IMR-90 (cell line): ENCODE data around the gene CNTFR. TPM values are rescaled to one million over a fixed set of nuclear protein-coding genes. Genes with fewer than 3 reads are reported as not detected.

Experiments
- ATAC-seq: fragments of 200-7000 bp; cut with Tn5 transposase; 2 replicates; pipeline ENCODE4 v1.9.1; 2020; ENCODE audit warnings: low read depth, mild to moderate bottlenecking, moderate library complexity
- BruUV-seq: library from RNA; stranded (reverse); fragments of 400-500 nt; replicated peaks from 2 replicates; lab custom pipeline; 2021; lab: Mats Ljungman, UMichigan
- CTCF ChIA-PET: fragments of 300-600 bp; formaldehyde crosslinking; extraction: SDS; loops from one replicate; lab custom pipeline; 2021; ENCODE audit warnings: antibody characterized with exemption; lab: Yijun Ruan, JAX
- POLR2A ChIA-PET: fragments of 300-600 bp; sonication (Branson Sonifier 250); formaldehyde crosslinking; loops from one replicate; lab custom pipeline; 2022; ENCODE audit warnings: antibody characterized with exemption; ENCODE audit not compliant: unreplicated experiment; lab: Charles Lee
- DNase-seq: peaks from one replicate; pipeline ENCODE4 v3.0.0; 2013
- H2AFZ ChIP-seq: replicated peaks from 2 replicates; pipeline ENCODE3; 2013; ENCODE audit warnings: low read length, mild to moderate bottlenecking; ENCODE audit not compliant: poor library complexity
- H2AK5ac ChIP-seq: 2 replicates; pipeline ENCODE4 v1.6.1; 2013; ENCODE audit warnings: low read depth, low read length, inconsistent platforms
- H2AK9ac ChIP-seq: replicated peaks from 2 replicates; pipeline ENCODE3; 2013; ENCODE audit warnings: mild to moderate bottlenecking, low read depth, low read length, moderate library complexity; ENCODE audit not compliant: poor library complexity
- H2BK120ac ChIP-seq: 2 replicates; pipeline ENCODE4 v1.6.1; 2013; ENCODE audit warnings: low read depth, low read length, inconsistent platforms
- H2BK15ac ChIP-seq: 3 replicates; pipeline ENCODE4 v1.6.1; 2013; ENCODE audit warnings: low read depth, low read length, inconsistent platforms
- H2BK20ac ChIP-seq: 2 replicates; pipeline ENCODE4 v1.6.1; 2013; ENCODE audit warnings: low read depth, mild to moderate bottlenecking, inconsistent platforms, low read length, moderate library complexity
- H2BK5ac ChIP-seq: 2 replicates; pipeline ENCODE4 v1.6.1; 2013; ENCODE audit warnings: mild to moderate bottlenecking, low read depth, low read length, inconsistent platforms; ENCODE audit not compliant: poor library complexity, severe bottlenecking
- H3K14ac ChIP-seq: replicated peaks from 2 replicates; pipeline ENCODE4 v1.6.1; 2013; ENCODE audit warnings: low read depth, low read length, inconsistent platforms
- H3K18ac ChIP-seq: 2 replicates; pipeline ENCODE4 v1.6.1; 2013; ENCODE audit warnings: low read depth, low read length, control low read depth
- H3K23ac ChIP-seq: 2 replicates; pipeline ENCODE4 v1.6.1; 2013; ENCODE audit warnings: low read depth, low read length, inconsistent platforms
- H3K27ac ChIP-seq: 2 replicates; pipeline ENCODE4 v1.5.1; 2013; ENCODE audit warnings: mild to moderate bottlenecking, control low read depth, low read length; ENCODE audit not compliant: insufficient read depth
- H3K27me3 ChIP-seq: 2 replicates; pipeline ENCODE4 v1.6.1; 2013; ENCODE audit warnings: low read length; ENCODE audit not compliant: control insufficient read depth, insufficient read depth
- H3K36me3 ChIP-seq: 2 replicates; pipeline ENCODE4 v1.6.1; 2013; ENCODE audit warnings: low read length, mixed read lengths; ENCODE audit not compliant: control insufficient read depth, insufficient read depth
- H3K4ac ChIP-seq: 2 replicates; pipeline ENCODE4 v1.6.1; 2013; ENCODE audit warnings: low read depth, low read length, inconsistent platforms
- H3K4me1 ChIP-seq: 2 replicates; pipeline ENCODE4 v1.6.1; 2013; ENCODE audit warnings: low read length, mixed read lengths; ENCODE audit not compliant: control insufficient read depth, insufficient read depth
- H3K4me2 ChIP-seq: 2 replicates; pipeline ENCODE4 v1.6.1; 2013; ENCODE audit warnings: low read depth, mild to moderate bottlenecking, control low read depth, low read length, moderate library complexity
- H3K4me3 ChIP-seq: 2 replicates; pipeline ENCODE4 v1.5.1; 2013; ENCODE audit warnings: low read depth, mild to moderate bottlenecking, control low read depth, low read length, moderate library complexity; ENCODE audit not compliant: insufficient read depth
- H3K56ac ChIP-seq: 2 replicates; pipeline ENCODE4 v1.6.1; 2013; ENCODE audit warnings: low read length, inconsistent platforms; ENCODE audit not compliant: insufficient read depth; ENCODE audit errors: extremely low read depth
- H3K79me1 ChIP-seq, 2 experiments: 2 replicates each; pipeline ENCODE4 v1.6.1; 2013; ENCODE audit warnings: low read length in 2 of 2, inconsistent platforms in 1 of 2, low read depth in 1 of 2
- H3K9ac ChIP-seq: 2 replicates; pipeline ENCODE4 v1.6.1; 2013; ENCODE audit warnings: low read depth, low read length, control low read depth
- H3K9me1 ChIP-seq: 2 replicates; pipeline ENCODE4 v1.6.1; 2013; ENCODE audit warnings: low read length, inconsistent platforms; ENCODE audit not compliant: insufficient read depth
- H3K9me3 ChIP-seq: 2 replicates; pipeline ENCODE4 v1.6.1; 2013; ENCODE audit warnings: low read length; ENCODE audit not compliant: control insufficient read depth, insufficient read depth
- H4K20me1 ChIP-seq: 2 replicates; pipeline ENCODE4 v1.6.1; 2013; ENCODE audit warnings: low read length, inconsistent platforms; ENCODE audit not compliant: insufficient read depth
- H4K5ac ChIP-seq: 2 replicates; pipeline ENCODE4 v1.6.1; 2013; ENCODE audit warnings: mild to moderate bottlenecking, low read depth, low read length, control low read depth
- H4K8ac ChIP-seq, 2 experiments: 2 replicates each; pipeline ENCODE4 v1.6.1; 2013; ENCODE audit warnings: low read depth in 2 of 2, low read length in 2 of 2, control low read depth in 1 of 2, inconsistent platforms in 1 of 2
- H4K91ac ChIP-seq: 2 replicates; pipeline ENCODE4 v1.6.1; 2013; ENCODE audit warnings: low read depth, low read length, inconsistent platforms; ENCODE audit not compliant: insufficient read depth
- BHLHE40 ChIP-seq: fragments of 150-350 bp; IDR thresholded peaks from 2 replicates; pipeline ENCODE4 v1.6.1; 2016; ENCODE audit warnings: mild to moderate bottlenecking, low read depth, low read length
- CEBPB ChIP-seq: IDR thresholded peaks from 2 replicates; pipeline ENCODE4 v1.6.1; 2012; ENCODE audit warnings: low read depth, low read length, improper control_type of control experiment
- CHD1 ChIP-seq: IDR thresholded peaks from 2 replicates; pipeline ENCODE4 v1.6.1; 2012; ENCODE audit warnings: low read depth, low read length, improper control_type of control experiment
- FOS ChIP-seq: fragments of 150-350 bp; IDR thresholded peaks from 2 replicates; pipeline ENCODE4 v1.6.1; 2016; ENCODE audit warnings: low read depth, low read length
- MAFK ChIP-seq: IDR thresholded peaks from 2 replicates; pipeline ENCODE4 v1.6.1; 2012; ENCODE audit warnings: low read depth, low read length, improper control_type of control experiment
- MAZ ChIP-seq: IDR thresholded peaks from 2 replicates; pipeline ENCODE4 v1.6.1; 2012; ENCODE audit warnings: low read depth, mild to moderate bottlenecking, low read length, improper control_type of control experiment, moderate library complexity, borderline replicate concordance
- MXI1 ChIP-seq: IDR thresholded peaks from 2 replicates; pipeline ENCODE4 v1.6.1; 2012; ENCODE audit warnings: low read depth, mild to moderate bottlenecking, low read length, moderate library complexity, borderline replicate concordance
- NFE2L2 ChIP-seq: fragments of 150-350 bp; IDR thresholded peaks from 2 replicates; pipeline ENCODE4 v1.6.1; 2016; ENCODE audit warnings: low read depth, mild to moderate bottlenecking, low read length
- POLR2A ChIP-seq: IDR thresholded peaks from 2 replicates; pipeline ENCODE4 v1.6.1; 2012; ENCODE audit warnings: mild to moderate bottlenecking, low read depth, low read length
- RCOR1 ChIP-seq: IDR thresholded peaks from 2 replicates; pipeline ENCODE4 v1.6.1; 2012; ENCODE audit warnings: mild to moderate bottlenecking, low read length, improper control_type of control experiment; ENCODE audit not compliant: insufficient replicate concordance
- RFX5 ChIP-seq: IDR thresholded peaks from 2 replicates; pipeline ENCODE4 v1.8.0; 2012; ENCODE audit warnings: low read depth, mild to moderate bottlenecking, low read length, moderate library complexity
- SMC3 ChIP-seq: fragments of 150-350 bp; IDR thresholded peaks from 2 replicates; pipeline ENCODE4 v1.6.1; 2016; ENCODE audit warnings: low read depth, mild to moderate bottlenecking, antibody characterized with exemption, low read length, moderate library complexity
- WGBS, 2 experiments: methylation state at CpG; one replicate each; pipeline versions ENCODE4 v1.1.5 to v1.1.7; 2013; ENCODE audit warnings: missing lambda C conversion rate in 2 of 2; ENCODE audit not compliant: insufficient read length in 1 of 2; ENCODE audit errors: extremely low coverage in 2 of 2; 5-methylcytosine and 5-hydroxymethylcytosine counted together
- dilution Hi-C: fragments of 300-500 bp; cut with HindIII; formaldehyde crosslinking; loops from one replicate; pipeline ENCODE4 v1.14.3; 2018; ENCODE audit warnings: low sequenced_read_pairs; ENCODE audit not compliant: unreplicated experiment
- in situ Hi-C: fragments of 300-500 bp; cut with MboI; formaldehyde crosslinking; loops from 3 replicates; pipeline ENCODE4 v1.14.3; 2019; ENCODE audit warnings: low sequenced_read_pairs, inconsistent platforms, mixed read lengths
- intact Hi-C: fragments of 100-400 bp; cut with micrococcal nuclease; formaldehyde crosslinking; loops from 2 replicates; pipeline ENCODE4 v1.10.0; 2022
- polyA plus RNA-seq, 3 experiments: library from polyadenylated mRNA; depleted of rRNA; stranded (reverse); fragments of >200 nt; gene quantifications; 2 replicates each; pipeline ENCODE4 v1.2.3, GENCODE V29; 2012; ENCODE audit warnings: low replicate concordance in 1 of 3
- total RNA-seq: library from RNA; depleted of rRNA; stranded (reverse); fragments of >200 nt; gene quantifications from 2 replicates; pipeline ENCODE4 v1.2.3, GENCODE V29; 2012
- TF ChIP-seq, protein P1 (sequence below): fragments of 150-350 bp; IDR thresholded peaks from 2 replicates; pipeline ENCODE4 v1.6.1; 2016; ENCODE audit warnings: low read depth, mild to moderate bottlenecking, low read length, moderate library complexity, borderline replicate concordance
- TF ChIP-seq, protein P2 (sequence below): conservative IDR thresholded peaks from 2 replicates; pipeline ENCODE4 v1.5.1; 2012; ENCODE audit warnings: mild to moderate bottlenecking, low read depth, low read length, improper control_type of control experiment
- TF ChIP-seq, protein P3 (sequence below): fragments of 150-350 bp; IDR thresholded peaks from 2 replicates; pipeline ENCODE4 v1.6.1; 2017; ENCODE audit warnings: mild to moderate bottlenecking, antibody characterized with exemption, low read length, low read depth

The CNTFR gene
- total and polyA plus RNA-seq, 2 of the 4 experiments (the other 2 are of a cell fraction): not detected

DNA sequence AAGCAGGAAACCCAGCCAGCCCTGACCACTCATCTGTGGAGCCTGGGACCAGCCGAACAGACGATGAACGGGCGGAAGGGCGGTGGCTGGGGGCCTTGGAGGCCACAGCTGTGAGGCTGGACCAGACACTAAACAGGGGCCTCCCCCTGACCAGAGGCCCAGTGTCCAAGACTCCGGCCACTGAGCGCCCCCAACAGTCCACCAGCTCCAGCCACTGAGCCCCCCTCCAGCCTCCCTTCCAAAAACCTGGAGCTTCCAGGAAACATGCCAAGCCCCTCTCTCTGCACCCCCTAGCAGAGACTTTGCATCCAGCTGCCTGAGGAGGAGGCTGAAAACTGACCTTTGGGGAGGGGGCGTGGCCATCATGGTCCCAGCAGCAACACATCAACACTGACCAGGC, 23.2 kb downstream of the CNTFR start:
- Histone ChIP-seq H3K4me1 (no peaks in the 10 kb centered on the region), H3K18ac (no peak overlapping the region), H3K9me3 (peaks cover 3% of the 10 kb centered on the region; the same call in 1 of the 2 replicates), H2BK20ac (no peak overlapping the region), H3K36me3 (no peaks in the 10 kb centered on the region), H2AFZ (no peak overlapping the region), H2AK9ac (no peak overlapping the region), H3K27ac (no peak overlapping the region), H2BK15ac (no peak overlapping the region), H3K27me3 (peaks cover 77% of the 10 kb centered on the region), H3K4me2 (no peak overlapping the region), H3K23ac (no peak overlapping the region), H4K20me1 (no peaks in the 10 kb centered on the region), H3K56ac (no peak overlapping the region), H4K91ac (no peak overlapping the region), H3K4me3 (no peak overlapping the region), H3K9ac (no peak overlapping the region), H4K5ac (no peak overlapping the region), H4K8ac (no peak overlapping the region), H3K4ac (no peak overlapping the region), H2BK5ac (no peak overlapping the region), H2BK120ac (no peak overlapping the region), H3K79me1 (no peaks in the 10 kb centered on the region), H3K14ac (no peak overlapping the region), H2AK5ac (no peak overlapping the region), H3K9me1 (no peaks in the 10 kb centered on the region)
- 60% methylated on average over 3 of the region's 8 CpGs; no CpG with 5 or more reads in 1 of the 2 experiments for WGBS, 2 experiments
- no TSS peak for BruUV-seq
- in situ Hi-C loops (no loop called here), intact Hi-C loops (no loop called here), dilution Hi-C loops (no loop called here)
- ATAC-seq: no peak
- POLR2A ChIA-PET: no interaction called here
- DNase-seq: no peak
- CTCF ChIA-PET: interaction anchor here (0.9 kb wide), 1 partner anchor 25 kb away, joined by 3 read pairs; no protein-coding TSS in a partner anchor
- no peak for TF ChIP-seq BHLHE40
- TF ChIP-seq MAZ: no peak
- TF ChIP-seq, protein P1, sequence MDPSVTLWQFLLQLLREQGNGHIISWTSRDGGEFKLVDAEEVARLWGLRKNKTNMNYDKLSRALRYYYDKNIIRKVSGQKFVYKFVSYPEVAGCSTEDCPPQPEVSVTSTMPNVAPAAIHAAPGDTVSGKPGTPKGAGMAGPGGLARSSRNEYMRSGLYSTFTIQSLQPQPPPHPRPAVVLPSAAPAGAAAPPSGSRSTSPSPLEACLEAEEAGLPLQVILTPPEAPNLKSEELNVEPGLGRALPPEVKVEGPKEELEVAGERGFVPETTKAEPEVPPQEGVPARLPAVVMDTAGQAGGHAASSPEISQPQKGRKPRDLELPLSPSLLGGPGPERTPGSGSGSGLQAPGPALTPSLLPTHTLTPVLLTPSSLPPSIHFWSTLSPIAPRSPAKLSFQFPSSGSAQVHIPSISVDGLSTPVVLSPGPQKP: no peak
- no peak for TF ChIP-seq MAFK
- TF ChIP-seq SMC3: no peak
- TF ChIP-seq CEBPB: no peak
- TF ChIP-seq RFX5: no peak
- no peak for TF ChIP-seq MXI1
- TF ChIP-seq, protein P2, sequence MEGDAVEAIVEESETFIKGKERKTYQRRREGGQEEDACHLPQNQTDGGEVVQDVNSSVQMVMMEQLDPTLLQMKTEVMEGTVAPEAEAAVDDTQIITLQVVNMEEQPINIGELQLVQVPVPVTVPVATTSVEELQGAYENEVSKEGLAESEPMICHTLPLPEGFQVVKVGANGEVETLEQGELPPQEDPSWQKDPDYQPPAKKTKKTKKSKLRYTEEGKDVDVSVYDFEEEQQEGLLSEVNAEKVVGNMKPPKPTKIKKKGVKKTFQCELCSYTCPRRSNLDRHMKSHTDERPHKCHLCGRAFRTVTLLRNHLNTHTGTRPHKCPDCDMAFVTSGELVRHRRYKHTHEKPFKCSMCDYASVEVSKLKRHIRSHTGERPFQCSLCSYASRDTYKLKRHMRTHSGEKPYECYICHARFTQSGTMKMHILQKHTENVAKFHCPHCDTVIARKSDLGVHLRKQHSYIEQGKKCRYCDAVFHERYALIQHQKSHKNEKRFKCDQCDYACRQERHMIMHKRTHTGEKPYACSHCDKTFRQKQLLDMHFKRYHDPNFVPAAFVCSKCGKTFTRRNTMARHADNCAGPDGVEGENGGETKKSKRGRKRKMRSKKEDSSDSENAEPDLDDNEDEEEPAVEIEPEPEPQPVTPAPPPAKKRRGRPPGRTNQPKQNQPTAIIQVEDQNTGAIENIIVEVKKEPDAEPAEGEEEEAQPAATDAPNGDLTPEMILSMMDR: no peak
- TF ChIP-seq CHD1: no peak
- TF ChIP-seq RCOR1: no peak
- no peak for TF ChIP-seq POLR2A
- no peak for TF ChIP-seq NFE2L2
- TF ChIP-seq, protein P3, sequence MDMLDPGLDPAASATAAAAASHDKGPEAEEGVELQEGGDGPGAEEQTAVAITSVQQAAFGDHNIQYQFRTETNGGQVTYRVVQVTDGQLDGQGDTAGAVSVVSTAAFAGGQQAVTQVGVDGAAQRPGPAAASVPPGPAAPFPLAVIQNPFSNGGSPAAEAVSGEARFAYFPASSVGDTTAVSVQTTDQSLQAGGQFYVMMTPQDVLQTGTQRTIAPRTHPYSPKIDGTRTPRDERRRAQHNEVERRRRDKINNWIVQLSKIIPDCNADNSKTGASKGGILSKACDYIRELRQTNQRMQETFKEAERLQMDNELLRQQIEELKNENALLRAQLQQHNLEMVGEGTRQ: no peak
- TF ChIP-seq FOS: no peak
